Jurkat, Clone E6-1 (cell line): Measurements from ENCODE around the gene TUBA1C.
"Not testable (repeated sequence)": the region's sequence is repeated elsewhere in the genome, so short reads cannot be mapped to it uniquely, and the experiment has no call there.

Experiments
- DNase-seq: peaks from one replicate; pipeline ENCODE4 v3.0.0-alpha.2; 2011; ENCODE audit warnings: low read depth, low spot score
- H3K4me3 ChIP-seq: 2 replicates; pipeline ENCODE4 v1.5.1; 2011; ENCODE audit warnings: mild to moderate bottlenecking, low read length, control low read depth, moderate library complexity

TUBA1C gene

DNA sequence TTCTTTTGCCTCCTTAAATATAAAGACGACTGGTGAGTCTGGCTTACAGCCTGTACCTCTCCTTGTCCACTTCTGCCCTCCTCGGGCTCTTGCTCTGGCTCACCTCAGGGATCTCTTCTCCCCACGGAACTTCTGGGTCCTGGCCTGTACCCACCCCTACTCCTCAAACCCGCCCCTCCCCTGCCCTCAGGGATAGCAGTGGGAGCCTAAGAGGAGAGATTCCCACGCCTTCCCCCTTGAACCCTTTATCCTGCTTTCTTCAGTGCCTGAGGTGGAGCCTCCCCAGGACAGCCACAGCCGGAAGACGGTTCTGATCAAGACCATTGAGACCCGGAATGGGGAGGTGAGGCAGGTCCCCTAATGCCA, 32.8 kb downstream of the TUBA1C start:
- DNase-seq: no peak
- no peak overlapping the region for H3K4me3 ChIP-seq

DNA sequence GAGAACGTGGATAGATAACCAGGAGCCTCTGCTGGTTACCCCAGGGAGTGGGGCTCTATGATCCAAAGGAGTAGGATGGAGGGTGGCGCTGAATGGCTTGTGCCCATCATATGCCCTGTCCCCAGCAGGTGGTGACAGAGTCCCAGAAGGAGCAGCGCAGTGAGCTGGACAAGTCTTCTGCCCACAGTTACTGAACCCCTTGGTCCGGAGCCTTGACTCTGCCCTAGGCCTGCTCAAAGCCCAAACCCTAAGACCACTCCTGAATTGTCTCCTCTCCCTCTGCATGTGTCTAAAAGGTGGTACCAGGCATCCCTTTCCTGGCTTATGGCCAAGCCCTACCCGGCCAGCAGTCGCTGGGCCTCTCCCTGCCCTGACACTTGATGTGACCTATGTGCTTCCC, 33.3 kb downstream of the TUBA1C start:
- no peak overlapping the region for H3K4me3 ChIP-seq
- DNase-seq: no peak

DNA sequence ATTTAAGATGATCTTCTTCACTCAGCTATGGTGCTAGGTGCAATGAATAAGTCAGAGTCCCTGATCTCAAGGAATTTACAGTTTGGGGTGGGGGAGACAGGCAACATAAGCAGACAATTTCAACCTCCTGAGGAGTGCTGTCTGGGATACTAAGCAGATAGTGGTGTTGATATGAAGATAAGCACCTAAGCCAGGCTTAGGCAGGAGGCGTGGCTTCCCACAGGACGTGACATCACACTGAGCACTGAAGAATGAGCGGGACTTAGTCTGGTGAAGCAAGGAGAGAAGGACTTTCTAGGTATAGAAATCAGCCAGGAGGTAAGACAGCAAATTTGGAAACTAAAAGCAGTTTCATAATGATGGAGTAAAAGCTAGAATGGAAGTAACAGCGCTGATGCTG, 36.9 kb downstream of the TUBA1C start:
- H3K4me3 ChIP-seq: no peak overlapping the region
- DNase-seq: peak; percentile 61

DNA sequence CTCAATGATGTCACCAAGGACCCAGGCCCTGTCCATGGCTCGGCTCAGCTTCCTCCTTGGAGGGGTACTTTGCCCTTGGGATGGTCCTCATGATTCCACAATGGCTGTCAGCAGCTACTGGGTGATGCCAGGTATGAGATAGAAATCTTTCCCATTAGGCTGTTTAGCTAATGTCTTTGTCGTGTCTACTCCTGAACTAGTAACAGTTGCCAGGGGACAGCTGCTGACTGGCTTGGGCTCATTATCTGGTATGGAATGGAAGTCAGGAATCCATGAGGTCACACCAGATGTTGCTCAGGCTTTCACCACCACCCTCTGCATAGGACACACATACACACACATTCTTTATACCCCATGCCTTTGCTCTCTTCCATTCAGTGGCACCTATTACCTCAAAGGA, 39.3 kb downstream of the TUBA1C start:
- DNase-seq: no peak
- no peak overlapping the region for H3K4me3 ChIP-seq

DNA sequence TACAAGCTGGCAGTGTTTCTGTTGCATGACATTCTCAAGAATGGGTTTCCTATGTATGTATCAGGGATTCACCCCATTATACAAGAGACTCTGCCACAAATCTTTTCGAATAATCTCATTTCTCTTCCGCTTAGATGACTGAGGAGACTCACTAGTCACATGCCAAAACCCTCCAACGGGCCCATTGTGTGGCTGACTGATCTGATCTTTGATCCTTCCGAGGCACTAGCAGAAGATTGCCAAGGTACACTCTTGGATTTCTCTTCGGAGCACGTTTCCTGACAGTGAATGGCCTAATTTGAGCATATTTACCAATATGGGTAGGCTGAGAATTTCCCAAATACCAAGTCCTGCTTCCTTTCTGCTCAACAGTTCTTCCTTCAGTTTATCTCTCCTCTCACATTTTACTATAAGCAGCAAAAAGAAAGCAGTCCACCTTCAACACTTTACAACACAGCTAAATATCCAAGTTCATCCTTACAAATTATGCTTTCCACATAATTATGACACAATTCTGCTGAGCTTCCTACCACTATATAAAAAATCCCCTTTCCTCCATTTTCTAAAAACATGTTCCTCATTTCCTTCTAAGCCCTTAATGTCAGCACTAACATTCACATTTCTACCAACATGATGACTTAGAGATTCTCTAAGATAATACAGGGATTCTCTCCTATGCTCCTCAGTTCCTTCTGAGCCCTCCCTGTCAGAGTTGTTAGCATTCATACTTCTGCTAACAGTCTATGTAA, 41.1 kb downstream of the TUBA1C start:
- no peak overlapping the region for H3K4me3 ChIP-seq
- DNase-seq: no peak

DNA sequence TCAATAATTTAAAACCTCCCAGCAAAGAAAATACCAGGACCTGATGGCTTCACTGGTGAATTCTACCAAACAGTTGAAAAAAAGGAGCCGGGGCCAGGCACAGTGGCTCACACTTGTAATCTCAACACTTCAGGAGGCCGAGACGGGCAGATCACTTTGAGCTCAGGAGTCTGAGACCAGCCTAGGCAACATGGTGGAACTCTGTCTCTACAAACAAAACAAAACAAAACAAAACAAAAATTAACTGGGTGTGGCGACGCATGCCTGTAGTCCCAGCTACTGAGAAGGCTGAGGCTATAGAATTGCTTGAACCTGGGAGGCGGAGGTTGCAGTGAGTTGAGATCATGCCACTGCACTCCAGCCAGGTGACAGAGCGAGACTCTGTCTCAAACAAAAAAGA, 44.5 kb downstream of the TUBA1C start:
- DNase-seq: no peak
- H3K4me3 ChIP-seq: no peak overlapping the region

DNA sequence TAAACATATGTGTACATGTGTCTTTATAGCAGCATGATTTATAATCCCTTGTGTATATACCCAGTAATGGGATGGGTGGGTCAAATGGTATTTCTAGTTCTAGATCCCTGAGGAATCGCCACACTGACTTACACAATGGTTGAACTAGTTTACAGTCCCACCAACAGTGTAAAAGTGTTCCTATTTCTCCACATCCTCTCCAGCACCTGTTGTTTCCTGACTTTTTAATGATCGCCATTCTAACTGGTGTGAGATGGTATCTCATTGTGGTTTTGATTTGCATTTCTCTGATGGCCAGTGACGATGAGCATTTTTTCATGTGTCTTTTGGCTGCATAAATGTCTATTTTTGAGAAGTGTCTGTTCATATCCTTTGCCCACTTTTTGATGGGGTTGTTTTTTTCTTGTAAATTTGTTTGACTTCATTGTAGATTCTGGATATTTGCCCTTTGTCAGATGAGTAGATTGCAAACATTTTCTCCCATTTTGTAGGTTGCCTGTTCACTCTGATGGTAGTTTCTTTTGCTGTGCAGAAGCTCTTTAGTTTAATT, 45.6 kb downstream of the TUBA1C start:
- not testable (repeated sequence) for H3K4me3 ChIP-seq, DNase-seq

DNA sequence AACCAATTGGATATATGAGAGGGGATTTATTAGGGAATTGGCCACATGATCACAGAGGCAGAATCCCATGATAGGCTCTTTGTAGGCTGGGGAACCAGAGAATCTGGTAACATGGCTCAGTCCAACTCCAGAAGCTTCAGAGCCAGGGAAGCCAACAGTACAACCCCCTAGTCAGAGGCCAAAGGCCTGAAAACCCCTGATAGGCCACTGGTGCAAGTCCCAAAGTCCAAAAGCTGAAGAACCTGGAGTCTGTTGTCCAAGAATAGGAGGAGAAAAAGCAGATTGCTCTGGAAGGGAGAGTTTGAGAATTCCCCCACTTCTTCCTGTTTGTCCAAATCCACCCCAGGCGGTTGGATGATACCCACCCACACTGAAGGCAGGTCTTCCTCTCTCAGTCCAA, 49.9 kb downstream of the TUBA1C start:
- no peak for DNase-seq
- no peak overlapping the region for H3K4me3 ChIP-seq

DNA sequence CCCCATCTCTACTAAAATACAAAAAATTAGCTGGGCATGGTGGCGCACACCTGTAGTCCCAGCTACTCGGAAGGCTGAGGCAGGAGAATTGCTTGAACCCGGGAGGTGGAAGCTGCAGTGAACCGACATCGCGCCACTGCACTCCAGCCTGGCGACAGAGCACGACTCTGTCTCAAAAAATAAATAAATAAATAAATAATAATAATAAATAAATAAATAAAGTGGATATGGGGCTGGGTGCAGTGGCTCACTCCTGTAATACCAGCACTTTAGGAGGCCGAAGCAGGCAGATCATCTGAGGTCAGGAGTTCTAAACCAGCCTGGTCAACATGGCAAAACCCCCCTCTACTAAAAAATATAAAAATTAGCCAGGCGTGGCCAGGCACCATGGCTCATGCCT, 52.2 kb downstream of the TUBA1C start:
- not testable (repeated sequence) for DNase-seq, H3K4me3 ChIP-seq

DNA sequence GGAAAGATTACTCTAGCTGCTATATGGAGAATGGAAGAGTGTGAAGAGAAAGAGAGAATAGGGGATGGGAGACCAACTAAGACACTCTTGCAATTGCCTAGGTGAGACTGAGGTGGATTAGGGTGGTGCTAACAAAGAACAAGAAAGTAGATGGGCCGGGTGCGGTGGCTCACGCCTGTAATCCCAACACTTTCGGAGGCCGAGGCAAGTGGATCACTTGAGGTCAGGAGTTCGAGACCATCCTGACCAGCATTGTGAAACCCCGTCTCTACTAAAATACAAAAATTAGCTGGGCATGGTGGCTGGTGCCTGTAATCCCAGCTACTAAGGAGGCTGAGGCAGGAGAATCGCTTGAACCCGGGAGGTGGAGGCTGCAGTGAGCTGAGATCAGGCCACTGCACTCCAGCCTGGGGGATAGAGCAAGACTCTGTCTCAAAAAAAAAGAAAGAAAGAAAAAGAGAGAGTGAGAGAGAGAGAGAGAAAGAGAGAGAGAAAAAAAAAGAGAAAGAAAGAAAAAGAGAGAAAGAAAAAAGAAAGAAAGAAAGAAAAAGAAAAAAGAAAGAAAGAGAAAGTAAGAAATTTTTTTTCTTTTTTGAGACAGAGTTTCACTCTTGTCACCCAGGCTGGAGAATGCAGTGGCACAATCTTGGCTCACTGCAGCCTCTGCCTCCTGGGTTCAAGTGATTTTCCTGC, 55.7 kb downstream of the TUBA1C start:
- DNase-seq, H3K4me3 ChIP-seq: not testable (repeated sequence)

DNA sequence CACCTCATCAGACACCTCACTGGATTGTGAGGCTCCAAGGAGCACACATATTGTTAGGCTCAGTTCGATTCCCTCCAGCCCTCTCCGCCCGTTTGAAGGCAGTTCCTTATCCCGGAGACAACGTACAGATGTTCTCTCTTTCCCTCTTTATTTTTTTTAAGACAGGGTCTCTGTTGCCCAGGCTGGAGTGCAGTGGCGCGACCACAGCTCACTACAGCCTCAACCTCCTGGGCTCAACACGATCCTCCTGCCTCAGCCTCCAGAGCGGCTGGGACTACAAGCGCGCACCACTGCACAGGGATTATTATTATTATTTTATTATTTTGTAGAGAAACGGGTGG, 57.5 kb downstream of the TUBA1C start:
- H3K4me3 ChIP-seq: peak overlapping the region; percentile 87
- DNase-seq: no peak

DNA sequence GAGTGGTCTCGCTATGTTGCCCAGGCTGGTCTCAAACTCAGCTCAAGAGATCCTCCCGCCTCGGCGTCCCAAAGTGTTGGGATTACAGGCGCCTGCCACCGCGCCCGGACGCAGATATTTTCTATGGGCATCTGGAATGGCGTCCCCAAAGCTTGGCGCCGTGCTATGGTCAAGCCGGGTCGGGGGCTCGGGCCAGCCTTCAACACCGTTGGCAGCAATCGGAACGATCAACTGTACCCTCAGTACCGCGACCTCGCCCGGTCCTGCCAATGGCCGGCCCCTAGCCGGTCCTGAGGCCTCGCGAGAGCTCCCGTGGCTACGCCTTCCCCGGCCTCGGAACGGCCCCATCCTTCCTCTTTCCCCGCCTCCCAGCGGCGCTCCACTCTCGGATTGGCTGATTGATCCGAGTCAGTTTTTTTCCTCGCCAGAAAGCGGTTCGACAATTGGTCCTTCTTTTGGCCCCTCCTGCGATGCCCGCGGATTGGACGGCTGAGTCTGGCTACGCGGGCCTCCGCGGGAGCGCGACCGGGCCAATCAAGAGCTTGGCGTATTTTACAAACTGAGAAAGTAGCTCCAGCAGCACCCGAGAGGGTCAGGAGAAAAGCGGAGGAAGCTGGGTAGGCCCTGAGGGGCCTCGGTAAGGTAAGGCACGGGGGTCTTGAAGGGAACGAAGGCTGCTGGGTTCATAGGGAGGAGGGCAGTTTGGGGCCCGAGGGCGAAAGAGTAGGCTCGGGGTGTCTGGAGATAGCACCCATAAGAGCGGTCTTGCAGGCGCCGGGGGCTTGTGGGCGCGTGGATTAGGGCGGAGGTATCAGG, 58.0 kb downstream of the TUBA1C start, which contains the start of gene TROAP:
Gene TROAP (plus strand): TSS at position 548 of the 816 bp plus-strand sequence. CDS start 354 bp downstream, outside the sequence.
- DNase-seq: peak; percentile 98
- peak within 1 kb of the TSS; percentile 87 for H3K4me3 ChIP-seq

DNA sequence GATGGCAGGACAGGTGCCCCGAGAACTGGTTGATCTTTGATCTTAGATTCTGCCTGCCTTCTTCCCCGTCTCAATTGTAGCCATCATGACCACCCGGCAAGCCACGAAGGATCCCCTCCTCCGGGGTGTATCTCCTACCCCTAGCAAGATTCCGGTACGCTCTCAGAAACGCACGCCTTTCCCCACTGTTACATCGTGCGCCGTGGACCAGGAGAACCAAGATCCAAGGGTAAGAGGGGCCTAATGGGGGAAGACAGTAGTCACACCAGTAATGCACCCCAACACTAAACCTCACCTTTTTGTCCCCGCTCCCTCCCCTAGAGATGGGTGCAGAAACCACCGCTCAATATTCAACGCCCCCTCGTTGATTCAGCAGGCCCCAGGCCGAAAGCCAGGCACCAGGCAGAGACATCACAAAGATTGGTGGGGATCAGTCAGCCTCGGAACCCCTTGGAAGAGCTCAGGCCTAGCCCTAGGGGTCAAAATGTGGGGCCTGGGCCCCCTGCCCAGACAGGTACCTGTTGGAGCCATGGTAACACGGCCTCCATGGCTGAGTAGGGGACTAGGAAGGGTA, 58.7 kb downstream of the TUBA1C start:
- no peak for DNase-seq

More for the DNA sequence above, 58.7 kb downstream of the TUBA1C start:
- H3K4me3 ChIP-seq: peak overlapping the region; percentile 87
